Lung microvascular endothelial cell (primary cell): ENCODE data around the gene MAN2B2. TPM values are rescaled to one million over a fixed set of nuclear protein-coding genes. Genes with fewer than 3 reads are reported as not detected.

ENCODE experiments used
- DNase-seq, 2 donors: peaks; one replicate each; pipeline versions ENCODE4 v3.0.0 to v3.0.0-alpha.2; 2010; ENCODE audit warnings: low read depth in 2 of 2
- total RNA-seq: library from RNA; depleted of rRNA; stranded (reverse); fragments of >200 nt; gene quantifications from 2 replicates; pipeline ENCODE4 v1.2.1, GENCODE V29; 2014

Gene MAN2B2
- 5.7 and 8.9 TPM in 2 replicates for total RNA-seq

DNA sequence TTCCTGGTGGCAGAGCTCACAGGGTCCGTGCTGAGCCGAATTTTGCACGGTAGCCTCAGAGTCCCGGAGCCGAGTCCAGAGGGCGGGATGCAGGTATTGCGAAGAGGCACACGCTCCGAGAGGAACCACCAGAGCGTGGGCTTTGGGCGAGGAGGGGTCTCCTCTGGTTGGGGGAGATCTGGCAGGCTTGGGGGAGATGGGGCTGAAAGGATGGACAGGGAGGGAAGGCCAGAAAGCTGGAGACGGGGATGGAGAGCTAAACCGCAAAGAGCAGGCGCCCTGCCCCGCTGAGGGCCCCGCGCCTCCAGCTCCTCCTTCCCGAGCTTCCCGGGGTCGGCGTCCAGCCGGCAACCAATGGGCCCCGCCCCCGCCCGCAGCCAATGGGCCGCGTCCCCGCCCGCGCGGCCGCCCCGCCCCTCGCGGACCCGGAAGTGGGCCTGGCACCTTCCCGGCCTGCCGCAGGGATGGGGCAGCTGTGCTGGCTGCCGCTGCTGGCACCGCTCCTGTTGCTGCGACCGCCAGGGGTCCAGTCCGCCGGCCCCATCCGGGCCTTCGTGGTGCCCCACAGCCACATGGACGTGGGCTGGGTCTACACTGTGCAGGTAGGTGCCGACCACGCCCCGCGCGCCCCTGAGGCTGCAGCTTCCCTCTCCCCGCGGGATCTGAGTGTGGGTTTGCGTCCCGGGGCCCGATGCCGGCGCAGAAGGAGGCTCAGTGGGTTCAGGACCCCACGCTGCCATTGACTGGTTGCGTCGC, at the start of gene MAN2B2:
Gene MAN2B2, plus strand, starts transcription at position 443 of the 756 bp plus-strand sequence. Its CDS starts 22 bp downstream, at position 465.
- peak; percentile 75 to 77 for DNase-seq

DNA sequence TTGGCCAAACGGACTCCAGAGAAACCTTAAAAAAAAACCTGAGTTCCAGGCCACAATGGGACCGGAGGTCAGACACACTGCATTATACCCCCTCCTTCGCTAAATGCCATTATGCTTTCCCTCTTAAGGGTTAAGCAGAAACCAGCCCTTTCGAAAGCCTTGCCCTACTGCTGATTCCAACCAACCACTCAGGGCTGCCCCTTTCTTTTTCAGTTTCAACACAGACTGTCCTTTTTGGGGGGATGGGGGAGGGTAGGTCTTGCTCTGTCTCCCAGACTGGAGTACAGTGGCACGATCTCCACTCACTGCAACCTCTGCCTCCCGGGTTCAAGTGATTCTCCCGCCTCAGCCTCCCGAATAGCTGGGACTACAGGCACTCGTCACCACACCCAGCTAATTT, 49.5 kb upstream of the MAN2B2 start:
- no peak for DNase-seq

DNA sequence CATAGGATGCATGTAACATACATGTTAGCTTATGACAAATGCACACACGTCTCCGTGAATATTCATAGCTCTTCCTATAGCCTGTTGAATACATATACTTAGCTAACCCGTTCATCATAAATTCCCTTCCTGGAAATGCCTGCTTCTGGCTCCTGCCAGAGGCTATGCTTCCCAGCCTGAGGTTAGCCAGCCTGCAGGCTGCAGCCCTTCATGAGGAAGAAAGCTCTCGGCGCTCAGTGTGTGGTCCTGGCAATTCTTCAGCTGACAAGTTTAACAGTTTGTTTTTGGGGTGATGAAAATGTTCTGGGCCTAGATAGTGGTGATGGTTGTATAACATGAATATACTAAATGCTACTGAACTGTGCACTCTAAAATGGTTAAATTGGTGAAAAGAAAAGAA, 48.8 kb upstream of the MAN2B2 start:
- no peak for DNase-seq

DNA sequence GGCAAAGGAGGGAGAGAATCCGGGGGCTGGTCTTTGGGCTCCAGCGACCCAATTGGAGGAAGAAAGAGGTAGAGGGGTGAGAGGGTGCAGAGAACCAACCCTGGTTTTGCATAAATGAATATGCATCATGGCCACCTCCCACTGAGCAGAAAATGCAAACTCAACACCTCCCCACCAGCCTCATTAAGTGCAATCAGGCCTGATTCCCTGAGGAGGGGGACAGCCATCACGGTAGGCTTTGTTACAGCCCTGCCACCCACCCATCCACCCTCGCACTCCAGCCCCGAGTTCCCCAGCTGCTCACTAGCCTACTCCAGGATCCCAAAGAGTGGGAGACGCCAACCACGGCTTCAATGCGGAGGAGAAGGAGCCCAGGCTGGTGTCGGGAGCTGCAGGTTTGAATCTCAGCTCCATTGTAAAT, 48.3 kb upstream of the MAN2B2 start:
- DNase-seq, result no peak

DNA sequence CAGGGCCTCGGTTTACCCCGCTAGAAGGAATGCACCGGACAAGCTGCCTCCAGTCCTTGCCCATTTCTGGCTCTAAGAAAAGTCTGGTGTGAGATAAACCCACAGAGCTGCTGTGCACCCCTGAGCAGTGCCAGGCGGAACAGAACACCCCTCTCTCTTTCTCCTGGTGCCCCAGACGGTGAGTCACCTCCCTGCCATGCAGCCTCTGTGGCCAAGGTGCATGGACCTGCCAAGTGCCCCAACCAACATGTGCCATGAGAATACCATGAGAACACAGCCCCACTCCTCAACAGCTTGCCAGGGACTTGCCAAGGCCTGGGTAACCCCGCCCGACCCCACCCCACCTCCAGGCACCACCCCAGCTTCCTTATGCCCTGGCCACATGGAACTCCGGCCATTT, 47.7 kb upstream of the MAN2B2 start:
- DNase-seq, result no peak

DNA sequence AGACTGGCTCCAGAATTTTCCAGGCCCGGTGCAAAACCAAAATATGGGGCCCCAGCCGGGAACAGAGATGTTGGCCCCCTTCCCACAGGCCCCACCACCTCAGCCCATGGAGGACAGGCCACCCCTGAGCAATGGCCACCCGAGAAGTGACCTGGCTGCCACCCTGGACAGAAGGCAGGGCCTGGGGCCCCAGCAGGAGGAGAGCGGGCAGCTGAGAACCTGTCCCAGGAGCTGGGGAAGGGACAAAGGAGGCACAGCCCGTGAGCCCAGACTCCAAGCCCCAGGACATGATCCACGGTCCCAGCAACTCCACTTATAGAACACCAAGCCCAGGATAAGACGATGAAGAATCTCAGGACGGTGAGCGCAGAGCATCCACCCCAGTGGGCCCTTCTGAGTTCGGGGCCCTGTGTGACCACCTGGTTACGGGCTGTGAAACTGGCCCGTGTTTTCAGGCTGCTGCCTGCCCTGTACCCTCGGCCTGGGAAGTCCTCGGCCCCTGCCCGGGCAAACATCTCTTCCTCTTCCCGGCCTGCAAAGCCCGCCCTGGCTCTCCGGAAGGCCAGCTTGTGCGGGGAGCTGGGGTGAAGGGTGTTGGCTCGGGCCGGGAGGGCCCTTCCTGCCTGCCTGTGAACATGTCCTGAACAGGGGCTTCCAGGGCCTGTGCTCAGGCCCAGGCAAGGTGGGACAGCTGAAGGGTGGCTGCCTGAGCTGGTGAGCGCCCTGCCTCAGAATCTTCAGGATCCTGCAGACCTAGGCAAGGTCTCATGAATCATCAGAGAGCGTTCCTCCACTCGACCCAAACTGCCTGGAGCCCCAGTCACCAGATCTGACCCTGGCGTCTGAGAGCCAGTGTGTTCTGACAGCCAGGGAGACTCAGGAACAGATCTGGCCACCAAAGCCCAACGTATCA, 47.0 kb upstream of the MAN2B2 start:
- no peak for DNase-seq

- DNase-seq, result no peak
Measured at GRCh38 chr4:6529021-6529420, 46.0 kb upstream of the MAN2B2 start.

GRCh38 chr4:6530301-6530700, 44.7 kb upstream of the MAN2B2 start:
- no peak for DNase-seq

DNA sequence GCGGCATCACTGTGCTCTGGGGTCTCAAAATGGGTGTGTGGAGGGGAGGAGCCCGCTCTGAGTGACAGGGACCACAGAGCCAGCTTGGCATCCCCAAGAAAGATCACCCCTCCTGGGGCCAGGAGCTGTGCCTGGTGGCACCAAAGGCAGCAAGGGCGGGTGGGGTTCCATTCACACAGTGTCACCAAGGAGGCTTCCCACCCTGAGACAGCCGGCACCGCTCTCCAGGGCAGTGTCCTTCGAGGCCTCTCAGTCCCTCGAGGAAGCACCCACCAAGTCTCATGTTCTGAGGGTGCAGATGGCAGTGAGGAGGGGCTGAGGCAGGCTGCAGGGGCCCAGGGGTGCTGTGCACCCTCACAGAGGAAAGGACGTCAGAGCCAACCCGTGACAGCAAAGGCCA, 44.0 kb upstream of the MAN2B2 start:
- DNase-seq, result no peak

- no peak for DNase-seq
Measured at GRCh38 chr4:6532102-6532501, 42.9 kb upstream of the MAN2B2 start.

DNA sequence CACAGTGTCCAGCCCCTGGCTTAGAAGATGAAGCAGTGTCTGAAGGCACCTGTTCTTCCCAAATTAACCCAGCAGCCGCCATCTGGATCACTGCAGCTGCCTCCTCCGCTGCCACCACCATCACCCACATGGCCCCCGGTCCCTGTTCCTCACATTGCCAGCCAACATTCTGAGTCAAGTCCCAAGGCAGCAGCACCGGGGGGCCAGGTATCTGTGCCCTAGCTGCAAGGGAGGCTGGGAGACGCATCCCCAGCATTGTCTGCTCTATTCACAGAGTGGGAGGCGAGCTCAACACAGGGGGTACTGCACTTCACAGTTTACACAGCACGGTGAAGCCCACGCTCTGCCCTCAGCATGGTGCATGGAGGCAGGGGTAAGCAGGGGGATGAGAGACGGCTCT, 42.3 kb upstream of the MAN2B2 start:
- DNase-seq, result no peak

DNA sequence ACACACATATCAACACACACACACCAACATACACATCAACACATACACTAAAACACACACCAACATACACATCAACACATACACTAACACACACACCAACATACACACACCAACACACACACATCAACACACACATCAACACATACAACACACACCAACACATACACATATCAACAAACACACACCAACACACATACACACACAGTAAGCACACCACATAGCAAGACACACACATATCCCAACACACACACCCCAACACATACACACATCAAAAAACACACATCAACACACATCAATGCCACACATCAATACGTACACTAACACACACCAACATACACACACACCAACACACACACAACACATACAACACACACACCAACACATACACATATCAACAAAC, 40.9 kb upstream of the MAN2B2 start:
- DNase-seq, result no peak

- no peak for DNase-seq
Measured at GRCh38 chr4:6534618-6535328, 40.2 kb upstream of the MAN2B2 start.

DNA sequence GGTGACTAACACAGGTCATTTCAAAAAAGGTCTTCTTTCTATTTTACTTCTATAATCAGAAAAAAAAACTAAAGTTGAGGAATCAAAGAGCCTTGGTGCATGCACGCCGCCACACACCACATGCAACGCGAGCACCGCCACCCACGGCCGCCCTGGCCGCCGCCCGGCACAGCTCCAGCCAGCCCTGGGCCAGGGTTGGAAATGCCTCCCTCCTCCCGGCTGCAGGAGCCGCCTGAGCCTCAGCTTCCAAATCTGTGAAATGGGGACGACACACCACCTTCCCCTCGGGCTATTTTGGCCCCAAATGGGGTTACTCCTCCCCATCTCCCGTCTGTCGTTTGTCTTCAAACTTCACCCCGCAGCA, 39.7 kb upstream of the MAN2B2 start:
- no peak for DNase-seq

- DNase-seq, result no peak
Measured at GRCh38 chr4:6535706-6536105, 39.3 kb upstream of the MAN2B2 start.

DNA sequence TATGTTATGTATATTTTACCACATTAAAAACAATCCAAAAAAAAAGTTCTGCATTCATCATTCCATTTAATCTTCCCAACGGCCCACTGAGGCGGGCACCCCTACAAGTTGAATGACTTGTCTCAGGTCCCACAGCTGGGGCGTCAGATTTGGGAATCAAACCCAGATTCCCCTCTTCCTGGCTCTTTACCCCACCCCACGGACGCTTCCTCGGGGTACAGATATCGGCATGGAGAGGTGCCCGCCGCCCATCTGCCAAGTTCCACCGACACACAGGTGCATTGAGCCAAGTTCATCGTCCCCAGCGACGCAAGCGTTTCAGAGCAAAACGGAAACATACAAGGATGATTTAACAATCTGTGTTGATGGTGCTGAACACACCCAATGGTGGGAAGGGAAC, 36.9 kb upstream of the MAN2B2 start:
- no peak for DNase-seq

- no peak for DNase-seq
Measured at GRCh38 chr4:6538575-6538974, 36.4 kb upstream of the MAN2B2 start.

DNA sequence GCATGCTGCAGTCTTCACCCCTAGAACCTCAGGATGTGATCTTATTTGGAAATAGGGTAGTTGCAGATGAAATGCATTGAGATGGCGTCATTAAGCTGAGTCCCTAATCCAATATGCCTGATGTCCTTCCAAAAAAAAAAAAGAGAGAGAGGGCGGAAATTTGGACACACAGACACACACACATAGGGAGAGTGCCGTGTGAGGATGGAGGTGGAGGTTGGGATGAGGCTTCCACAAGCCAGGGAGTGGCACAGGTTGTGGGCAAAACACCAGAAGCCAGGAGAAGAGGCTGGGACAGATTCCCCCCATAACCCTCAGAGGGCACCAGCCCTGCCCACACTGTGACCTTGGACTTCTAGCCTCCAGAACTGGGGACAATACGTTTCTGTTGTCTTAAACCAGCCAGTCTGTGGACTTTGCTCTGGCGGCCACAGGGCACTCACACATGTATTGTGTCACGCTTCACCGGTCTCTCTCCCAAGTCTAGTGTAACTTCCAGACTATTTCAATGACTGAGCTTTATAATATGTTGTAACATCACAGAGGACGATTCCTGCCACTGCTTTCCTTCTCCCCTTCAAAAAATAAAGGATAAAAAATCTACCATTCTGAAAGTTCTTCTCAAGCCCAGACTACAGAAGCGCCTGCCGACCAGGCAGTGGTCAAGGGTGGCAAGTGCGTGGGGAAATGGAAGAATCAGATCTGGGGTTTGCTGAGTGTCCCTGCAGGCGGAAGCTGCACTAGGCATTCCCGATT, 35.8 kb upstream of the MAN2B2 start:
- DNase-seq, result no peak

DNA sequence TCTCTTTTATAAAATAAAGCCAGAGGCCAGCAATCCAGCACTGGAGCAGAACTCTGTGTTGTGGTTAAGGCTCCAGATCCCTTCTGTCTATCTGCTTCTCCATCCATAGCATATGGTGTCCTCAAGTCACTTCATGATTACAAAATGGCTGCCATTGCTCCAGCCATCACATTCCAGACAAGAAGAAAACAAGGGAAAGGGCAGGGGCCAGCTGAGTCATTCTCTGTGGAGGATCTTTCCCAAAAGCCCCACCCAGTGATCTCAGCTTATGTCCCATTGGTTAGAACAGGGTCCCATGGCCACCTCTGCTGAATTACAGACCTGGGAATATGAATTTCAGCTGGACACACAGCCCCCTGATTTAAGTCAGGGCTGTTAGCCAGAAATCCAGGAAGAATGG, 34.1 kb upstream of the MAN2B2 start:
- DNase-seq, result no peak

DNA sequence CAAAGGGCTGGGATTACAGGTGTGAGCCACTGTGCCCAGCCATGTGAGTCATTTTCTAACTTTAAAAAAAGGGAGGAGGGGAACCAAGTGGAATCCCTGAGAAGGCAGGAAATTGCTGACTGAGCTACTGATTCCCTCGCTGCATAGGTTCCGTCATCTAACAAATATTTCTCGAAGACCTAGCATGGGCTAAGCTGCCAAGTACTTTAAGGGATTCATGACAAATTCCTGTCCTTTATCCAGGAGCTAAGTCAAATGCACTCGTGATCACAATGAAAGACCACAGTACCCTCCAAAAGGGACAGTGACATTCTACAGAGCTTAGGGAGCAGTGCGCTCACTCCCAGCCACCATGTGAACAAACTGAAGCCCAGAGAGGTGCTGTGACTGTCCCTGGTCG, 33.2 kb upstream of the MAN2B2 start:
- no peak for DNase-seq

GRCh38 chr4:6542951-6543350, 32.0 kb upstream of the MAN2B2 start:
- DNase-seq, result no peak
